HepG2 (cell line): Measurements from ENCODE around the gene PYCARD. TPM values are rescaled to one million over a fixed set of nuclear protein-coding genes. Genes with fewer than 3 reads are reported as not detected.

Experiments used
- ATAC-seq: fragments of 200-7000 bp; cut with Tn5 transposase; 3 replicates; pipeline ENCODE4 v1.9.1; 2020; ENCODE audit warnings: mild to moderate bottlenecking, moderate library complexity
- BruUV-seq: library from RNA; stranded (reverse); fragments of 400-500 nt; replicated peaks from 2 replicates; lab custom pipeline; 2021; lab: Mats Ljungman, UMichigan
- CTCF ChIA-PET: fragments of 300-600 bp; formaldehyde crosslinking; extraction: SDS; loops from one replicate; lab custom pipeline; 2021; ENCODE audit warnings: low total read pairs, inconsistent platforms, low intra/inter-chr PET ratio; lab: Yijun Ruan, JAX
- POLR2A ChIA-PET: fragments of 350-600 bp; sonication (Branson Sonifier 250); formaldehyde crosslinking; loops from one replicate; lab custom pipeline; 2020; ENCODE audit warnings: antibody characterized with exemption, inconsistent platforms; lab: Yijun Ruan, JAX
- DNase-seq: peaks from one replicate; pipeline ENCODE4 v3.0.0-alpha.2; 2015; ENCODE audit warnings: low spot score
- FAIRE-seq: peaks from 3 replicates; lab custom pipeline; 2011; peaks lifted over from hg19 to GRCh38; lab: Jason Lieb, UNC
- H2AFZ ChIP-seq: one replicate; pipeline ENCODE4 v1.6.1; 2011; ENCODE audit warnings: low read length, inconsistent platforms
- H3K27ac ChIP-seq: fragments of 300-600 bp; 3 replicates; pipeline ENCODE4 v1.8.0; 2011; ENCODE audit warnings: mixed run types, mild to moderate bottlenecking, mixed read lengths, low read length, inconsistent platforms; ENCODE audit not compliant: insufficient read depth; ENCODE audit errors: extremely low read length
- H3K27me3 ChIP-seq, 2 experiments: fragments of 200-600 bp in 1 of 2; 2 replicates in 1 of 2; 3 replicates in 1 of 2; pipeline versions ENCODE4 v1.6.0 to v1.8.0; 2011; ENCODE audit warnings: low read length in 2 of 2, mild to moderate bottlenecking in 2 of 2, moderate library complexity in 2 of 2, inconsistent platforms in 1 of 2; ENCODE audit not compliant: insufficient read depth in 2 of 2, control insufficient read depth in 1 of 2
- H3K36me3 ChIP-seq, 2 experiments: fragments of 200-600 bp in 1 of 2; replicated peaks in 1 of 2; 2 replicates in 1 of 2; 3 replicates in 1 of 2; pipeline versions ENCODE4 v1.5.1 to v1.8.0; 2011; ENCODE audit warnings: low read length in 2 of 2, inconsistent platforms in 1 of 2; ENCODE audit not compliant: insufficient read depth in 2 of 2, control insufficient read depth in 1 of 2
- H3K4me1 ChIP-seq: 2 replicates; pipeline ENCODE4 v1.5.1; 2012; ENCODE audit warnings: low read length, inconsistent platforms; ENCODE audit not compliant: insufficient read depth
- H3K4me2 ChIP-seq: 2 replicates; pipeline ENCODE4 v1.6.0; 2011; ENCODE audit warnings: low read depth, low read length, inconsistent platforms
- H3K4me3 ChIP-seq, 3 experiments: fragments of 200-600 bp in 1 of 3; sonication (generic), shearing (Covaris generic) in 1 of 3; replicated peaks in 1 of 3; 2 replicates each; pipeline ENCODE4 v1.5.1; 2011 to 2016; ENCODE audit warnings: low read length in 3 of 3, inconsistent platforms in 2 of 3, low read depth in 2 of 3, mild to moderate bottlenecking in 2 of 3, control low read depth in 1 of 3, mixed read lengths in 1 of 3; ENCODE audit not compliant: insufficient read depth in 1 of 3
- H3K79me2 ChIP-seq: one replicate; pipeline ENCODE4 v1.6.1; 2011; ENCODE audit warnings: low read length, inconsistent platforms; ENCODE audit not compliant: insufficient read depth
- H3K9ac ChIP-seq: 2 replicates; pipeline ENCODE4 v1.6.0; 2011; ENCODE audit warnings: mild to moderate bottlenecking, low read depth, low read length, inconsistent platforms; ENCODE audit not compliant: insufficient read depth
- H3K9me3 ChIP-seq: 2 replicates; pipeline ENCODE4 v1.5.1; 2012; ENCODE audit warnings: mild to moderate bottlenecking, low read length
- H4K20me1 ChIP-seq: 2 replicates; pipeline ENCODE4 v1.6.0; 2011; ENCODE audit warnings: inconsistent platforms, mild to moderate bottlenecking, low read length, moderate library complexity; ENCODE audit not compliant: insufficient read depth
- BCL6 ChIP-seq: IDR thresholded peaks from 2 replicates; pipeline ENCODE4 v1.6.1; 2016; ENCODE audit warnings: missing genetic modification reagents, missing compliant biosample characterization
- CCDC6 ChIP-seq: sonication (generic); formaldehyde crosslinking; IDR thresholded peaks from 2 replicates; pipeline ENCODE4 v1.8.1; 2022; ENCODE audit warnings: mild to moderate bottlenecking, missing genetic modification reagents, moderate library complexity
- CHD4 ChIP-seq: fragments of 200-600 bp; sonication (generic); IDR thresholded peaks from 2 replicates; pipeline ENCODE4 v1.7.0; 2017; ENCODE audit warnings: mild to moderate bottlenecking, low read length, borderline replicate concordance
- EEA1 ChIP-seq: sonication (generic); formaldehyde crosslinking; IDR thresholded peaks from 2 replicates; pipeline ENCODE4 v1.5.1; 2020; ENCODE audit warnings: mild to moderate bottlenecking, missing genetic modification reagents, borderline replicate concordance
- NFRKB ChIP-seq: fragments of 450-650 bp; IDR thresholded peaks from 2 replicates; pipeline ENCODE4 v1.6.1; 2017
- ZBTB20 ChIP-seq: sonication (generic); formaldehyde crosslinking; IDR thresholded peaks from 2 replicates; pipeline ENCODE4 v1.8.1; 2023; ENCODE audit warnings: missing genetic modification reagents, low read depth, mild to moderate bottlenecking, borderline replicate concordance
- ZBTB43 ChIP-seq: sonication (generic); formaldehyde crosslinking; conservative IDR thresholded peaks from 2 replicates; pipeline ENCODE4 v1.4.0; 2020; ENCODE audit warnings: missing genetic modification reagents
- ZNF232 ChIP-seq: sonication (generic); formaldehyde crosslinking; IDR thresholded peaks from 2 replicates; pipeline ENCODE4 v1.4.0; 2020; ENCODE audit warnings: missing genetic modification reagents, borderline replicate concordance
- ZNF652 ChIP-seq: IDR thresholded peaks from 2 replicates; pipeline ENCODE4 v1.6.1; 2016; ENCODE audit warnings: low read depth, borderline replicate concordance
- WGBS: methylation state at CpG from one replicate; pipeline ENCODE4 v1.1.6; 2017; ENCODE audit warnings: low lambda C conversion rate; 5-methylcytosine and 5-hydroxymethylcytosine counted together
- in situ Hi-C: cut with HindIII; loops from 2 replicates; pipeline ENCODE4 v1.10.0; 2017; ENCODE audit warnings: low pct_unique_long_range_greater_than_20kb; ENCODE audit not compliant: extremely low pct_ligation_motif_present
- intact Hi-C: fragments of 100-400 bp; cut with micrococcal nuclease; formaldehyde crosslinking; loops from one replicate; pipeline ENCODE4 v1.10.0; 2022; ENCODE audit not compliant: unreplicated experiment
- polyA plus RNA-seq, 8 experiments: library from polyadenylated mRNA; depleted of rRNA in 3 of 8; stranded (reverse) in 7 of 8; unstranded in 1 of 8; fragments of >200 nt; fragmentation: Illumina TruSeq in 4 of 8; extraction: Trizol in 4 of 8; gene quantifications; 2 replicates each; pipeline versions ENCODE4 v1.2.1 to v1.2.3, GENCODE V29; 2011 to 2016; ENCODE audit warnings: low read depth in 4 of 8, missing spikeins in 1 of 8, mixed read lengths in 1 of 8; ENCODE audit not compliant: insufficient read depth in 1 of 8
- total RNA-seq, 5 experiments: library from RNA; depleted of rRNA; stranded (reverse); fragments of >200 nt; fragmentation: Illumina TruSeq; extraction: Trizol; gene quantifications; 2 replicates each; pipeline ENCODE4 v1.2.3, GENCODE V29; 2016; ENCODE audit warnings: low read depth in 1 of 5

The PYCARD gene
- total and polyA plus RNA-seq, 2 of the 13 experiments (the other 11 are each of a cell fraction or from before 2014, with no cell fraction given): 4.8 to 9.2 TPM

GRCh38 chr16:31177136-31177535 lies 25.4 kb downstream of the PYCARD start:
- no peak for DNase-seq
- in situ Hi-C loops: no loop called here
- Histone ChIP-seq H3K79me2 (peaks cover 28% of the 10 kb centered on the region), H3K4me2 (no peak overlapping the region), H3K9me3 (no peaks in the 10 kb centered on the region), H3K4me3 (no peak overlapping the region)
- intact Hi-C loops: no loop called here
- TF ChIP-seq EEA1 (CRISPR knock-in tag): no peak
- no peak for TF ChIP-seq CHD4
- no peak for TF ChIP-seq ZBTB43 (CRISPR knock-in tag)
- no peak for TF ChIP-seq NFRKB
- TF ChIP-seq BCL6 (CRISPR knock-in tag): no peak
- TF ChIP-seq ZNF652 (CRISPR knock-in tag): peak; percentile 45; the same call in 1 of the 2 replicates
- TF ChIP-seq CCDC6: no peak
- TF ChIP-seq ZNF232 (CRISPR knock-in tag): no peak
- TF ChIP-seq ZBTB20 (CRISPR knock-in tag): no peak
- TF ChIP-seq, all 625 proteins: peak for 1
- Histone ChIP-seq H3K4me1 (peaks cover 33% of the 10 kb centered on the region), H2AFZ (no peak overlapping the region), H3K36me3 (peaks cover 3 to 4% of the 10 kb centered on the region in 2 experiments; a peak in 2 of 5 replicates), H3K27ac (no peak overlapping the region), H3K9ac (no peak overlapping the region), H3K27me3 (no peaks in the 10 kb centered on the region; a peak in 1 of 5 replicates), H4K20me1 (peaks cover 17% of the 10 kb centered on the region)
- WGBS: 44% methylated on average over 3 of the region's 3 CpGs
- ChIA-PET CTCF (no interaction called here), POLR2A (interaction anchor here (1.0 kb wide), 2 partner anchors 35 to 76 kb away, joined by 3 to 4 read pairs; no protein-coding TSS in a partner anchor)
- FAIRE-seq: no peak
- ATAC-seq: no peak
- BruUV-seq: no TSS peak
